HUES6 (cell line): Measurements from ENCODE around the gene HMOX1.

ENCODE experiments used
- H3K27ac ChIP-seq: 2 replicates; pipeline ENCODE4 v1.7.0; 2013; ENCODE audit warnings: low read depth, mild to moderate bottlenecking, low read length, inconsistent platforms
- H3K27me3 ChIP-seq: 2 replicates; pipeline ENCODE4 v1.6.1; 2013; ENCODE audit warnings: low read length; ENCODE audit not compliant: control insufficient read depth, insufficient read depth
- H3K36me3 ChIP-seq: 2 replicates; pipeline ENCODE4 v1.6.1; 2013; ENCODE audit warnings: low read length; ENCODE audit not compliant: control insufficient read depth, insufficient read depth
- H3K4me1 ChIP-seq: 2 replicates; pipeline ENCODE4 v1.6.1; 2013; ENCODE audit warnings: low read length; ENCODE audit not compliant: control insufficient read depth, insufficient read depth
- H3K4me3 ChIP-seq: 2 replicates; pipeline ENCODE4 v1.5.1; 2013; ENCODE audit warnings: low read depth, low read length
- H3K9ac ChIP-seq: one replicate; pipeline ENCODE4 v1.6.1; 2013; ENCODE audit warnings: mild to moderate bottlenecking, low read length
- H3K9me3 ChIP-seq: 2 replicates; pipeline ENCODE4 v1.6.1; 2013; ENCODE audit warnings: low read depth, low read length; ENCODE audit not compliant: control insufficient read depth, insufficient read depth

HMOX1 gene

DNA sequence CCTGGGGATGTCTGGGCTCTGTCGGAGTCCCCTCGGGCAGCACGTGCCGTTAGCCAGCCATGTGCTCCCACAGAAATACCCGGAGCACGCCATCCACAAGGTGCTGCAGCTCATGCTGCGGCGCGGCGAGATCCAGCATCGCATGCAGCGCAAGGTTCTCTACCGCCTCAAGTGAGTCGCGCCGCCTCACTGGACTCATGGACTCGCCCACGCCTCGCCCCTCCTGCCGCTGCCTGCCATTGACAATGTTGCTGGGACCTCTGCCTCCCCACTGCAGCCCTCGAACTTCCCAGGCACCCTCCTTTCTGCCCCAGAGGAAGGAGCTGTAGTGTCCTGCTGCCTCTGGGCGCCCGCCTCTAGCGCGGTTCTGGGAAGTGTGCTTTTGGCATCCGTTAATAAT is 43.2 kb downstream of the HMOX1 start:
- Histone ChIP-seq H3K9me3 (no peaks in the 10 kb centered on the region), H3K4me3 (no peak overlapping the region), H3K36me3 (peaks cover 88% of the 10 kb centered on the region), H3K9ac (no peak overlapping the region), H3K4me1 (peaks cover 19% of the 10 kb centered on the region), H3K27me3 (no peaks in the 10 kb centered on the region), H3K27ac (no peak overlapping the region)

- Histone ChIP-seq H3K4me3 (no peak overlapping the region), H3K27me3 (no peaks in the 10 kb centered on the region), H3K9ac (no peak overlapping the region), H3K9me3 (no peaks in the 10 kb centered on the region), H3K36me3 (peaks cover 81% of the 10 kb centered on the region), H3K4me1 (peaks cover 19% of the 10 kb centered on the region), H3K27ac (no peak overlapping the region)
Observed at GRCh38 chr22:35424761-35425160, 43.9 kb downstream of the HMOX1 start.

GRCh38 chr22:35425546-35425945 is 44.6 kb downstream of the HMOX1 start:
- Histone ChIP-seq H3K4me3 (no peak overlapping the region), H3K27ac (no peak overlapping the region), H3K9me3 (no peaks in the 10 kb centered on the region), H3K27me3 (no peaks in the 10 kb centered on the region), H3K36me3 (peaks cover 73% of the 10 kb centered on the region), H3K4me1 (peaks cover 19% of the 10 kb centered on the region), H3K9ac (no peak overlapping the region)

DNA sequence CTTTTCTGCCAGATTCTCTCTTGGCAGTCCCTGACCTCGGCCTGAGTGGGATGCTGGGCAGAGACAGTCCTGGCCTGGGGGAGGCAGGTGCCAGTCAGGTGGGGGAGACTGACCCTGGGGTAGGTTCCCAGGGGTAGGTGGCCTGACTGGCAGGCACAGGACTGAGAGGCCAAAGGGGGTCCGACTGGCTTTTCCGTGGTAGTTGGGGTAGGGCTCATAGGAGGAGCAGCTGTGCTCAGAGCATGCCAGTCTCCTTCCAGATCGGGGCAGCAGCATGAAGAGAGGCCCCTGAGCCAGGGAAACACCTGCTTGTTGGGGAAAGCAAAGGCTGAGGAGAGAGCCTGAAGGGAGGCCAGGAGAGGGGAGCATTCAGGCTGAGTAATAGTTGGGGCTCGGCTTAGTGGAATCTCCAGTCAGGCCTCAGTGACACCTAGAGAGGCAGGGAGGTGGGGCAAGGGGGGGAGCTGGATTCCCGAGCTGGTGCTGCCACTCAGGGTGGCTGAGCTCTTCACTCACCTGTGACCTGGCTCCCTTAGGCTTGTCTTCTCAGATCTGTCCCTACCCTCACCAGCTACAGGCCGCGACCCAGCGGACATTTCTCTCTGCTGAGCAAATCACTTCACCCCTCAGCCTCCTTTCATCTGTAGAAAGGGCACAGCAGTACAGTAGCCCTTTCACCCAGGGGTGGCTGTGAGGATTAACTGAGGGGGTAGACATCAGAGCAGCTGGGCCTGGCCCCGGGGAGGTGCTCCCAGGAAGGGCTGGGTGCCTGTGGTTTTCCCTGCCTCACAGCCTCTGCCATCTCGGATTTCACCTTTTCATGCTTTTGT is 45.3 kb downstream of the HMOX1 start:
- H3K9me3 ChIP-seq: no peaks in the 10 kb centered on the region
- peaks cover 22% of the 10 kb centered on the region for H3K4me1 ChIP-seq
- no peak overlapping the region for H3K27ac ChIP-seq
- no peak overlapping the region for H3K9ac ChIP-seq
- no peaks in the 10 kb centered on the region for H3K27me3 ChIP-seq
- no peak overlapping the region for H3K4me3 ChIP-seq
- H3K36me3 ChIP-seq: peaks cover 70% of the 10 kb centered on the region

- Histone ChIP-seq H3K9me3 (no peaks in the 10 kb centered on the region), H3K4me3 (no peak overlapping the region), H3K27me3 (no peaks in the 10 kb centered on the region), H3K4me1 (peaks cover 22% of the 10 kb centered on the region), H3K27ac (no peak overlapping the region), H3K9ac (no peak overlapping the region), H3K36me3 (peaks cover 70% of the 10 kb centered on the region)
Observed at GRCh38 chr22:35426801-35427140, 45.9 kb downstream of the HMOX1 start.

DNA sequence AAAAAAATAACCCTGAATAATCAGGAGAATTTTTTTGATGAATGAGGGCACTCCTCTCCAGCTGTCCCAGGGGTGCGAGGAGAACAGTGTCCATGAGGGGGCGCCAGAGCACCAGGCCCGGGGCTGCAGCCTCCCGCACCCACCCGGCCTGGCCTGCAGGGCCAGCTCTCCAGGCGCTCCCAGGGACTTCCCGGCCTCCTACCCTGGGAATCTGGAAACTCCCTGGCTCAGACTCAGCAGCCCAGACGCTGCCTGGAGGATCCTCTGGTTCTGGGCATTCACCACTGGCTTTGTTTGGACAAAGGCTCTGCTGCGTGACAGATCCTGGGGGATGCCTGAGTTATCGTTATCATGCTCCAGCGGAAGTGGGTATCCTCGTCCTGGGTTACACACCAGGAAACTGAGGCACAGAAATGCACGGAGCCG is 50.0 kb downstream of the HMOX1 start:
- H3K27ac ChIP-seq: no peak overlapping the region
- no peaks in the 10 kb centered on the region for H3K27me3 ChIP-seq
- H3K9me3 ChIP-seq: peaks cover 13% of the 10 kb centered on the region
- no peak overlapping the region for H3K4me3 ChIP-seq
- H3K36me3 ChIP-seq: peaks cover 64% of the 10 kb centered on the region
- H3K4me1 ChIP-seq: peaks cover 19% of the 10 kb centered on the region
- no peak overlapping the region for H3K9ac ChIP-seq

DNA sequence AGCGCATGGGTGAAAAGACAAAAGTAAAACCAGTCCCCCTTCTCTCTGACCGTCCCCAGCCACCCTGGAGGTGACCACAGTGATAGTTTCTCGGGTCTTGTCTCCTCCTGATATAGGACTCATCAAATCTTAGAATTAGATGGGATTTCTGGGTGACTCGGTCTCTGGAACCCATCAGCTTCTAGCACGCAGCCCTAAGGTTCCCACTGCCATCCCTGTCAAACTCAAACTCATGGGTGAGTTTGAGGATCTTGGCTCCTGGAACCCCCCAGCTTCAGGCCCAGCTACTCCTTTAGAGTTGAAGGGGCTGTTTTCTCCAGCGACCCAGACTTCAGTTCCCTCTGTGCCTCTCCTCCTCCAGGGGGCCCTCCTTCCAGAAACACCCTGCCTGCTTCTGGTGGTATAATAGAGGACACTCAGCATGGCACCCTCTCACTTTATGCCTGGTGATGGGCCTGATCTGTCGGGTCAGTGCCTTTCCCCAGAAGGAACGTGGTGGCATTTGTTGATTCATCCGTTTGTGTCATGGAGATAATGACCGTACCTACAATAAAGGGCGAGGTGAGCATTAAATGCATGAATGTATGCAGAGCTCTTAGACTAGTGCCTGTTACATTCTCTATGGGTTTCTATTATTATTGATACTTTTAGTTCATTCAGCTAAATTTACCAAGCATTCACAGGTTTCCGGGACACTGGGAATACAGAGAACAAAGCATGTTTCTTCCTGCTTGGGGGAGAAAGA is 50.8 kb downstream of the HMOX1 start:
- peaks cover 13% of the 10 kb centered on the region for H3K9me3 ChIP-seq
- no peak overlapping the region for H3K9ac ChIP-seq
- no peaks in the 10 kb centered on the region for H3K27me3 ChIP-seq

GRCh38 chr22:35432228-35432905 is 51.5 kb downstream of the HMOX1 start:
- Histone ChIP-seq H3K36me3 (peaks cover 50% of the 10 kb centered on the region), H3K9me3 (peaks cover 13% of the 10 kb centered on the region), H3K4me3 (no peak overlapping the region), H3K27me3 (no peaks in the 10 kb centered on the region), H3K27ac (no peak overlapping the region), H3K4me1 (peaks cover 7% of the 10 kb centered on the region), H3K9ac (no peak overlapping the region)

More for the DNA sequence above, 50.8 kb downstream of the HMOX1 start:
- H3K4me3 ChIP-seq: no peak overlapping the region
- peaks cover 12% of the 10 kb centered on the region for H3K4me1 ChIP-seq
- no peak overlapping the region for H3K27ac ChIP-seq
- H3K36me3 ChIP-seq: peaks cover 57% of the 10 kb centered on the region

GRCh38 chr22:35434061-35434710 is 53.3 kb downstream of the HMOX1 start:
- H3K4me3 ChIP-seq: no peak overlapping the region
- H3K4me1 ChIP-seq: peaks cover 5% of the 10 kb centered on the region
- H3K9ac ChIP-seq: no peak overlapping the region
- peaks cover 45% of the 10 kb centered on the region for H3K36me3 ChIP-seq
- no peak overlapping the region for H3K27ac ChIP-seq
- peaks cover 13% of the 10 kb centered on the region for H3K9me3 ChIP-seq
- H3K27me3 ChIP-seq: no peaks in the 10 kb centered on the region

DNA sequence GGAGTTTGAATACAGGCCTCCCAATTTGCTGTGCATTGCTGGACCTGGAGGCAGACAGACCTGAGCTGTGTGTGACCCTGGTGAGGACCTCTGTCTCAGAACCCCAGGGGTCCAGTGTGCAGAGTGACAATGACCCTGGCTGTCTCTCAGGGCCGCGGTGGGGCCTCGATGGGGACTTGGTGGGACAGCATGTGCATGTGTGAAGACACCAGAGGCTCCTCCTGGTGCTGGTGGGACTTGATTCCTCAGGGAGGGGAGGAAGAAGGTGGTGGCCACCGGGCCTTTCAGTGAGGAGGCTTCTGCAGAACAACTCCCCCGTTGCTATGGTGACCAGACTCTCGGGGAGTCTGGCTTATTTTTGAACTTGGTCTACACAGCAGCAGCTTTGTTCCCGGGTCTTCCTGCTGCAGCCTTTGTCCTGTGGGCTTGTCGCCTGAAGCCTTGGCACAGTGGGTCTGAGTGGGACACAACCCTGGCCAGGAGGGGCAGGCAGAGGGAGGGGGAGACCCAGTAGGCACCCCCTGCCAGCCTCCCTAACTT is 54.4 kb downstream of the HMOX1 start:
- Histone ChIP-seq H3K9me3 (peaks cover 13% of the 10 kb centered on the region), H3K9ac (no peak overlapping the region), H3K4me1 (peaks cover 5% of the 10 kb centered on the region), H3K27ac (no peak overlapping the region), H3K36me3 (peaks cover 45% of the 10 kb centered on the region), H3K4me3 (no peak overlapping the region), H3K27me3 (no peaks in the 10 kb centered on the region)
